ENCODE data around the gene RPL22. TPM values are rescaled to one million over a fixed set of nuclear protein-coding genes. Genes with fewer than 3 reads are reported as not detected.
A peak's percentile ranks its signal among the peaks of the same experiment; 100 is the strongest.

The RPL22 gene
- total and polyA plus RNA-seq, 2 of the 13 experiments (the other 11 are each of a cell fraction or from before 2014, with no cell fraction given): 214 to 545 TPM

- TF ChIP-seq NFE2L1 (CRISPR knock-in tag; IDR thresholded peaks at IDR 0.05; ENCODE audit: borderline replicate concordance) (no peak), TBX2 (CRISPR knock-in tag; IDR thresholded peaks at IDR 0.05; ENCODE audit: borderline replicate concordance) (peak; percentile 95), ZGPAT (CRISPR knock-in tag; IDR thresholded peaks at IDR 0.05) (no peak), ZFP82 (CRISPR knock-in tag; IDR thresholded peaks at IDR 0.05; ENCODE audit: borderline replicate concordance) (no peak), ZNF484 (CRISPR knock-in tag; IDR thresholded peaks at IDR 0.05; ENCODE audit: borderline replicate concordance, low read depth) (no peak), HMG20A (CRISPR knock-in tag; IDR thresholded peaks at IDR 0.05; ENCODE audit: borderline replicate concordance) (peak; percentile 42; the same call in 1 of the 2 replicates), SMAD9 (CRISPR knock-in tag; IDR thresholded peaks at IDR 0.05) (no peak), NFAT5 (CRISPR knock-in tag; IDR thresholded peaks at IDR 0.05) (no peak), NBN (conservative IDR thresholded peaks at IDR 0.05) (no peak), CENPX (CRISPR knock-in tag; IDR thresholded peaks at IDR 0.05) (no peak), ZBTB34 (CRISPR knock-in tag; IDR thresholded peaks at IDR 0.05) (no peak), ZFY (CRISPR knock-in tag; IDR thresholded peaks at IDR 0.05) (no peak), ZNF737 (CRISPR knock-in tag; IDR thresholded peaks at IDR 0.05; ENCODE audit: borderline replicate concordance) (no peak), ZC3H13 (CRISPR knock-in tag; IDR thresholded peaks at IDR 0.05) (no peak), TGIF2 (CRISPR knock-in tag; IDR thresholded peaks at IDR 0.05) (no peak), ZNF687 (CRISPR knock-in tag; IDR thresholded peaks at IDR 0.05) (peak; percentile 21; the same call in 1 of the 2 replicates)
These were observed 41.7 kb downstream of the RPL22 start (continued) for GRCh38 chr1:6157528-6158174.
